ENCODE measurements around the gene MYL11.

The MYL11 gene

DNA sequence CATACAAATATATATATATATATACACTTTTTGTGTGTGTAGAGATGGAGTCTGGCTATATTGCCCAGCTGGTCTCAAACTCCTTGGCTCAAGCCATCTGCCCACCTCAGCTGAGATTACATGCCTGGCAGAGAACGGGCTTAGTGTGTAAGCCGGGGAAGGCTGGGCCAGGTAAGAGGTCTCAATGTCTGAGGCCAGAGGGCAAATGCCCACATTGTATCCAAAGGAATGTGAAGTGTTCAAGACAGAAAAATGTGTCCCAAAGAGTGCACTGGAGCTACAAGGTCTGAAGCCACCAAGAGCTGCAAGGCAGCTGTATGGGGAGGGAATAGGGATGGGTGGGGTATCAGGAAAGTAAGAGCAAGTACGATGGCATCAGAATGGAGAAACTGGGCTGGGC, 28.3 kb upstream of the MYL11 start:
- no peak overlapping the region for H3K4me3 ChIP-seq (ENCODE audit: low read depth, low read length, poor library complexity, severe bottlenecking)
- no peak overlapping the region for H3K4me2 ChIP-seq (ENCODE audit: low read length)
- no peak overlapping the region for H3K9ac ChIP-seq (ENCODE audit: low read length)
- no peaks in the 10 kb centered on the region for H3K79me2 ChIP-seq (ENCODE audit: insufficient read depth, low read length)
- no peaks in the 10 kb centered on the region for H4K20me1 ChIP-seq (ENCODE audit: insufficient read depth, low read length)
- peak overlapping the region; percentile 99 for H3K27ac ChIP-seq (ENCODE audit: low read depth, low read length, poor library complexity, severe bottlenecking)
- no peaks in the 10 kb centered on the region for H3K9me2 ChIP-seq (ENCODE audit: low read depth, low read length)
- H3K4me1 ChIP-seq (ENCODE audit: insufficient read depth, low read length, severe bottlenecking): peaks cover 89% of the 10 kb centered on the region
- TF ChIP-seq, protein P1, sequence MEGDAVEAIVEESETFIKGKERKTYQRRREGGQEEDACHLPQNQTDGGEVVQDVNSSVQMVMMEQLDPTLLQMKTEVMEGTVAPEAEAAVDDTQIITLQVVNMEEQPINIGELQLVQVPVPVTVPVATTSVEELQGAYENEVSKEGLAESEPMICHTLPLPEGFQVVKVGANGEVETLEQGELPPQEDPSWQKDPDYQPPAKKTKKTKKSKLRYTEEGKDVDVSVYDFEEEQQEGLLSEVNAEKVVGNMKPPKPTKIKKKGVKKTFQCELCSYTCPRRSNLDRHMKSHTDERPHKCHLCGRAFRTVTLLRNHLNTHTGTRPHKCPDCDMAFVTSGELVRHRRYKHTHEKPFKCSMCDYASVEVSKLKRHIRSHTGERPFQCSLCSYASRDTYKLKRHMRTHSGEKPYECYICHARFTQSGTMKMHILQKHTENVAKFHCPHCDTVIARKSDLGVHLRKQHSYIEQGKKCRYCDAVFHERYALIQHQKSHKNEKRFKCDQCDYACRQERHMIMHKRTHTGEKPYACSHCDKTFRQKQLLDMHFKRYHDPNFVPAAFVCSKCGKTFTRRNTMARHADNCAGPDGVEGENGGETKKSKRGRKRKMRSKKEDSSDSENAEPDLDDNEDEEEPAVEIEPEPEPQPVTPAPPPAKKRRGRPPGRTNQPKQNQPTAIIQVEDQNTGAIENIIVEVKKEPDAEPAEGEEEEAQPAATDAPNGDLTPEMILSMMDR (IDR thresholded peaks at IDR 0.05; ENCODE audit: low read length): no peak
- TF ChIP-seq EZH2 (IDR thresholded peaks at IDR 0.05; ENCODE audit: borderline replicate concordance, low read length): no peak
- no peaks in the 10 kb centered on the region for H3K9me3 ChIP-seq (ENCODE audit: low read length)
- H3K36me3 ChIP-seq (ENCODE audit: insufficient read depth, low read length): peaks cover 12% of the 10 kb centered on the region
- peaks cover 7% of the 10 kb centered on the region for H3F3A ChIP-seq (ENCODE audit: insufficient read depth, low read length)
- H2AFZ ChIP-seq (ENCODE audit: low read length): no peak overlapping the region
- no peaks in the 10 kb centered on the region for H3K27me3 ChIP-seq (ENCODE audit: insufficient read depth, low read length)

DNA sequence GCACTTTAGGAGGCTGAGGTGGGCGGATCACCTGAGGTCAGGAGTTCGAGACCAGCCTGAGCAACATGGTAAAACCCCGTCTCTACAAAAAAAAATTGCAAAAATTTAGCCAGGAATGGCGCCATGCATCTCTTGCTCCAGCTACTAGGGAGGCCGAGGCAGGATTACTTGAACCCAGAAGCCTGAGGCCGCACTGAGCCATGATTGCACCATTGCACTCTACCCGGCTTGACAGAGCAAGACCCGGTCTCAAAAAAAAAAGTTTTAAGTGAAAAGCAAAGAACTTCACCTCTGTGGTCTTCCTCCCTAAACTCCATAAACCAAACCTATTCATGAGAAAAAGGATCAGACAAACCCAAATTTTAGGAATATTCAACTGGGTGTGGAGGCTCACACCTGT, 26.5 kb upstream of the MYL11 start:
- Histone ChIP-seq H3K4me3 (ENCODE audit: low read depth, low read length, poor library complexity, severe bottlenecking) (no peak overlapping the region), H3F3A (ENCODE audit: insufficient read depth, low read length) (peaks cover 7% of the 10 kb centered on the region), H4K20me1 (ENCODE audit: insufficient read depth, low read length) (no peaks in the 10 kb centered on the region), H3K27me3 (ENCODE audit: insufficient read depth, low read length) (no peaks in the 10 kb centered on the region), H3K36me3 (ENCODE audit: insufficient read depth, low read length) (peaks cover 31% of the 10 kb centered on the region), H2AFZ (ENCODE audit: low read length) (no peak overlapping the region), H3K4me2 (ENCODE audit: low read length) (no peak overlapping the region), H3K79me2 (ENCODE audit: insufficient read depth, low read length) (no peaks in the 10 kb centered on the region), H3K9me3 (ENCODE audit: low read length) (no peaks in the 10 kb centered on the region), H3K27ac (ENCODE audit: low read depth, low read length, poor library complexity, severe bottlenecking) (peak overlapping the region; percentile 99), H3K4me1 (ENCODE audit: insufficient read depth, low read length, severe bottlenecking) (peaks cover 90% of the 10 kb centered on the region), H3K9me2 (ENCODE audit: low read depth, low read length) (no peaks in the 10 kb centered on the region), H3K9ac (ENCODE audit: low read length) (no peak overlapping the region)
- TF ChIP-seq EZH2 (IDR thresholded peaks at IDR 0.05; ENCODE audit: borderline replicate concordance, low read length): no peak

DNA sequence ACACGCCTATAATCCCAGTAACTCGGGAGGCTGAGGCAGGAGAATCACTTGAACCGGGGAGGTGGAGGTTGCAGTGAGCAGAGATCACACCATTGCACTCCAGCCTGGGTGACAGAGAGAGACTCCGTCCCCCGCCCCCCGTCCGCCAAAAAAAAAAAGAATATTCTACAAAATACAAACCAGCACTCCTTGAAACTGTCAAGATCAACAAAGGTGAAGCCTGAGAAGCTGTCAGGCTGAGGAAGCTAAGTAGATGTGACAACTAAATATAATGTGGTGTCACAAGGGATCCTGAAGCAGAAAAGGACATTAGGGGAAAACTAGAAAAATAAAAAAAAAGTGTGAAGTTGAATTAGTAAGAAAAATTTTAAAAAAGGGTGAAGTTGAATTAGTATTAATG, 25.7 kb upstream of the MYL11 start:
- H4K20me1 ChIP-seq (ENCODE audit: insufficient read depth, low read length): no peaks in the 10 kb centered on the region
- peak overlapping the region; percentile 60 for H3K4me2 ChIP-seq (ENCODE audit: low read length)
- peaks cover 90% of the 10 kb centered on the region for H3K4me1 ChIP-seq (ENCODE audit: insufficient read depth, low read length, severe bottlenecking)
- H2AFZ ChIP-seq (ENCODE audit: low read length): no peak overlapping the region
- H3K36me3 ChIP-seq (ENCODE audit: insufficient read depth, low read length): peaks cover 39% of the 10 kb centered on the region
- no peaks in the 10 kb centered on the region for H3K9me2 ChIP-seq (ENCODE audit: low read depth, low read length)
- peak overlapping the region; percentile 99 for H3K27ac ChIP-seq (ENCODE audit: low read depth, low read length, poor library complexity, severe bottlenecking)
- no peak for TF ChIP-seq EZH2 (IDR thresholded peaks at IDR 0.05; ENCODE audit: borderline replicate concordance, low read length)
- TF ChIP-seq, protein P1 (IDR thresholded peaks at IDR 0.05; ENCODE audit: low read length): no peak
- H3K9ac ChIP-seq (ENCODE audit: low read length): peak overlapping the region; percentile 61
- H3K79me2 ChIP-seq (ENCODE audit: insufficient read depth, low read length): peaks cover 2% of the 10 kb centered on the region; the same call in 1 of the 2 replicates
- no peaks in the 10 kb centered on the region for H3K27me3 ChIP-seq (ENCODE audit: insufficient read depth, low read length)
- peak overlapping the region; percentile 30 for H3K4me3 ChIP-seq (ENCODE audit: low read depth, low read length, poor library complexity, severe bottlenecking)
- peaks cover 7% of the 10 kb centered on the region for H3F3A ChIP-seq (ENCODE audit: insufficient read depth, low read length)
- H3K9me3 ChIP-seq (ENCODE audit: low read length): no peaks in the 10 kb centered on the region

DNA sequence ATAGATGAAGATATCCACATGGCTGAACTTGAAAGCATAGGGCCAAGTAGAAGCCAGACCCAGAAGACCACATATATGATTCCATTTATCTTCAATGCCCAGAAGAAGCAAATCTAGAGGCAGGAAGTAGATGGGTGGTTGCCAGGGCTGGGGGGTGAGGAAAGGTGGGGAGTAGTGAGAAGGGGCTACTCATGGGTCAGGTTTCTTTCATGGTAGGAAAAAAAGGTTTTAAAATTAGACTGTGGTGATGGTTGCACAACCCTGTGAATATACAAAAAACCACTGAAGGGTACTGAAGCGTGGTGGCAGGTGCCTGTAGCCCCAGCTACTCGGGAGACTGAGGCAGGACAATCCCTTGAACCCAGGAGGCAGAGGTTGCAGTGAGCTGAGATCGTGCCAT, 24.9 kb upstream of the MYL11 start:
- Histone ChIP-seq H3F3A (ENCODE audit: insufficient read depth, low read length) (peaks cover 7% of the 10 kb centered on the region), H3K27ac (ENCODE audit: low read depth, low read length, poor library complexity, severe bottlenecking) (peak overlapping the region; percentile 99), H3K36me3 (ENCODE audit: insufficient read depth, low read length) (peaks cover 39% of the 10 kb centered on the region), H3K4me3 (ENCODE audit: low read depth, low read length, poor library complexity, severe bottlenecking) (peak overlapping the region; percentile 30), H3K9me3 (ENCODE audit: low read length) (no peaks in the 10 kb centered on the region), H3K4me1 (ENCODE audit: insufficient read depth, low read length, severe bottlenecking) (peaks cover 88% of the 10 kb centered on the region), H3K9ac (ENCODE audit: low read length) (peak overlapping the region; percentile 61), H3K27me3 (ENCODE audit: insufficient read depth, low read length) (no peaks in the 10 kb centered on the region), H3K79me2 (ENCODE audit: insufficient read depth, low read length) (peaks cover 9% of the 10 kb centered on the region; the same call in 1 of the 2 replicates), H2AFZ (ENCODE audit: low read length) (no peak overlapping the region), H4K20me1 (ENCODE audit: insufficient read depth, low read length) (no peaks in the 10 kb centered on the region), H3K4me2 (ENCODE audit: low read length) (peak overlapping the region; percentile 60), H3K9me2 (ENCODE audit: low read depth, low read length) (no peaks in the 10 kb centered on the region)
- TF ChIP-seq EZH2 (IDR thresholded peaks at IDR 0.05; ENCODE audit: borderline replicate concordance, low read length): no peak
- TF ChIP-seq, protein P1 (IDR thresholded peaks at IDR 0.05; ENCODE audit: low read length): no peak
